ENCODE results near the gene PLD5. TPM values are rescaled to one million over a fixed set of nuclear protein-coding genes. Genes with fewer than 3 reads are reported as not detected.
A peak's percentile ranks its signal among the peaks of the same experiment; 100 is the strongest.

The PLD5 gene
- polyA plus RNA-seq, 3 donors: not detected

GRCh38 chr1:242139986-242140385 lies 384.5 kb downstream of the PLD5 start:
- TF ChIP-seq CTCF (IDR thresholded peaks at IDR 0.05): no peak
- peaks cover 0 to 2% (median 0%) of the 10 kb centered on the region in 7 donors for H3K9me3 Mint-ChIP-seq
- H3K4me3 Mint-ChIP-seq: no peak overlapping the region
- H3K4me2 ChIP-seq (replicated peaks; ENCODE audit: extremely low read depth, low read length, poor library complexity, severe bottlenecking): no peak overlapping the region
- no peak overlapping the region for H3K9ac ChIP-seq (ENCODE audit: insufficient read depth, low read length, poor library complexity, severe bottlenecking)
- no peaks in the 10 kb centered on the region for H3K79me2 ChIP-seq (ENCODE audit: insufficient read depth, low read length)
- H3K36me3 Mint-ChIP-seq: no peaks in the 10 kb centered on the region
- DNase-seq: no peak
- intact Hi-C loops (cut with micrococcal nuclease): no loop called here
- peaks cover 11% of the 10 kb centered on the region for H3K4me1 Mint-ChIP-seq
- H2AFZ ChIP-seq (ENCODE audit: insufficient read depth, low read depth, low read length, poor library complexity, severe bottlenecking): peak overlapping the region; percentile 59
- H3K27me3 Mint-ChIP-seq (ENCODE audit: low read depth in 3 of 3): peaks cover 0 to 3% (median 0%) of the 10 kb centered on the region in 3 donors
- peaks cover 8 to 14% of the 10 kb centered on the region in 2 donors for H3K4me1 ChIP-seq (ENCODE audit: control insufficient read depth in 1 of 2, insufficient read depth in 2 of 2, low read length in 2 of 2)
- no peaks in the 10 kb centered on the region for H3K9me3 ChIP-seq (replicated peaks in 1 of 2; ENCODE audit: control insufficient read depth in 1 of 2, insufficient read depth in 1 of 2, low read length in 2 of 2)
- no peaks in the 10 kb centered on the region for H4K20me1 ChIP-seq (ENCODE audit: insufficient read depth, low read length)
- H3K27me3 ChIP-seq (ENCODE audit: control insufficient read depth in 2 of 2, insufficient read depth in 2 of 2, low read length in 2 of 2): no peaks in the 10 kb centered on the region
- no peak overlapping the region for H3K27ac ChIP-seq (ENCODE audit: low read depth in 1 of 2, low read length in 2 of 2)
- no peak overlapping the region for H3K27ac Mint-ChIP-seq
- WGBS (ENCODE audit: insufficient coverage): 81% methylated on average over 3 of the region's 4 CpGs
- H3K36me3 ChIP-seq (replicated peaks in 1 of 2; ENCODE audit: control insufficient read depth in 1 of 2, insufficient read depth in 2 of 2, low read length in 2 of 2): no peaks in the 10 kb centered on the region
- no peak overlapping the region for H3K4me3 ChIP-seq (replicated peaks in 1 of 3; ENCODE audit: low read depth in 2 of 3, low read length in 3 of 3)

GRCh38 chr1:242139442-242139841 lies 385.1 kb downstream of the PLD5 start:
- Histone ChIP-seq H2AFZ (ENCODE audit: insufficient read depth, low read depth, low read length, poor library complexity, severe bottlenecking) (peak overlapping the region; percentile 59), H3K9me3 (replicated peaks in 1 of 2; ENCODE audit: control insufficient read depth in 1 of 2, insufficient read depth in 1 of 2, low read length in 2 of 2) (no peaks in the 10 kb centered on the region), H4K20me1 (ENCODE audit: insufficient read depth, low read length) (no peaks in the 10 kb centered on the region), H3K4me3 (replicated peaks in 1 of 3; ENCODE audit: low read depth in 2 of 3, low read length in 3 of 3) (peak overlapping the region in 1 of 3 experiments; percentile 16), H3K79me2 (ENCODE audit: insufficient read depth, low read length) (no peaks in the 10 kb centered on the region), H3K4me1 (ENCODE audit: control insufficient read depth in 1 of 2, insufficient read depth in 2 of 2, low read length in 2 of 2) (peaks cover 8 to 14% of the 10 kb centered on the region in 2 donors), H3K27ac (ENCODE audit: low read depth in 1 of 2, low read length in 2 of 2) (no peak overlapping the region), H3K4me2 (replicated peaks; ENCODE audit: extremely low read depth, low read length, poor library complexity, severe bottlenecking) (peak overlapping the region; percentile 40), H3K36me3 (replicated peaks in 1 of 2; ENCODE audit: control insufficient read depth in 1 of 2, insufficient read depth in 2 of 2, low read length in 2 of 2) (no peaks in the 10 kb centered on the region), H3K9ac (ENCODE audit: insufficient read depth, low read length, poor library complexity, severe bottlenecking) (no peak overlapping the region), H3K27me3 (ENCODE audit: control insufficient read depth in 2 of 2, insufficient read depth in 2 of 2, low read length in 2 of 2) (no peaks in the 10 kb centered on the region)
- Mint-ChIP-seq H3K4me3 (peak overlapping the region; percentile 52 to 86), H3K27ac (peak overlapping the region in 2 of 7 donors; percentile 3 to 73), H3K36me3 (no peaks in the 10 kb centered on the region), H3K27me3 (ENCODE audit: low read depth in 3 of 3) (peaks cover 0 to 3% (median 0%) of the 10 kb centered on the region in 3 donors), H3K9me3 (peaks cover 0 to 2% (median 0%) of the 10 kb centered on the region in 7 donors), H3K4me1 (peaks cover 11% of the 10 kb centered on the region)
- WGBS (ENCODE audit: insufficient coverage): 0% methylated on average over 2 of the region's 6 CpGs
- intact Hi-C loops (cut with micrococcal nuclease): no loop called here
- TF ChIP-seq CTCF (IDR thresholded peaks at IDR 0.05): no peak
- peak in 2 of 3 donors; percentile 16 to 57 for DNase-seq
